ENCODE results near the gene ZFR2.
"Not testable (repeated sequence)": the region's sequence is repeated elsewhere in the genome, so short reads cannot be mapped to it uniquely, and the experiment has no call there.

Gene ZFR2

GRCh38 chr19:3868770-3869456, at the start of gene ZFR2:
Gene ZFR2 (minus strand): TSS chr19:3869038. CDS start chr19:3869017, 21 bp downstream.
- DNase-seq (ENCODE audit: low read depth in 2 of 2): peak in 1 of 2 donors; percentile 31

GRCh38 chr19:3916033-3916432, 47.2 kb upstream of the ZFR2 start:
- no peak for DNase-seq (ENCODE audit: low read depth in 2 of 2)

- DNase-seq (ENCODE audit: low read depth in 2 of 2): no peak
These were observed 45.4 kb upstream of the ZFR2 start for GRCh38 chr19:3914199-3914598.

GRCh38 chr19:3910105-3910504, 41.3 kb upstream of the ZFR2 start:
- DNase-seq (ENCODE audit: low read depth in 2 of 2): no peak

GRCh38 chr19:3908266-3909054, 39.6 kb upstream of the ZFR2 start:
- no peak for DNase-seq (ENCODE audit: low read depth in 2 of 2)

- DNase-seq (ENCODE audit: low read depth in 2 of 2): no peak
These were observed 38.9 kb upstream of the ZFR2 start for GRCh38 chr19:3907626-3908265.

GRCh38 chr19:3904233-3904632, 35.4 kb upstream of the ZFR2 start:
- DNase-seq (ENCODE audit: low read depth in 2 of 2): no peak

GRCh38 chr19:3902317-3902973, 33.6 kb upstream of the ZFR2 start:
- DNase-seq (ENCODE audit: low read depth in 2 of 2): no peak

GRCh38 chr19:3899531-3900294, 30.9 kb upstream of the ZFR2 start:
- DNase-seq (ENCODE audit: low read depth in 2 of 2): no peak

- DNase-seq (ENCODE audit: low read depth in 2 of 2): no peak
These were observed 29.6 kb upstream of the ZFR2 start for GRCh38 chr19:3898426-3898825.

- DNase-seq (ENCODE audit: low read depth in 2 of 2): no peak
These were observed 29.1 kb upstream of the ZFR2 start for GRCh38 chr19:3897936-3898335.

GRCh38 chr19:3895788-3896187, 26.9 kb upstream of the ZFR2 start:
- DNase-seq (ENCODE audit: low read depth in 2 of 2): no peak

GRCh38 chr19:3894959-3895358, 26.1 kb upstream of the ZFR2 start:
- not testable (repeated sequence) for DNase-seq (ENCODE audit: low read depth in 2 of 2)

GRCh38 chr19:3893509-3894179, 24.8 kb upstream of the ZFR2 start:
- no peak for DNase-seq (ENCODE audit: low read depth in 2 of 2)

GRCh38 chr19:3890591-3890990, 21.8 kb upstream of the ZFR2 start:
- DNase-seq (ENCODE audit: low read depth in 2 of 2): no peak

- no peak for DNase-seq (ENCODE audit: low read depth in 2 of 2)
These were observed 13.2 kb upstream of the ZFR2 start for GRCh38 chr19:3882041-3882384.

GRCh38 chr19:3881272-3882040, 12.6 kb upstream of the ZFR2 start:
- no peak for DNase-seq (ENCODE audit: low read depth in 2 of 2)

GRCh38 chr19:3880471-3881271, 11.8 kb upstream of the ZFR2 start, which contains the start of gene ATCAY:
Gene ATCAY (plus strand): TSS chr19:3880685. CDS start chr19:3885768, 5,083 bp downstream.
- no peak for DNase-seq (ENCODE audit: low read depth in 2 of 2)

- DNase-seq (ENCODE audit: low read depth in 2 of 2): no peak
These were observed 10.8 kb upstream of the ZFR2 start for GRCh38 chr19:3879656-3880055.
